Pancreas (tissue), 10 donors: Measurements from ENCODE around the gene DOCK1. TPM values are rescaled to one million over a fixed set of nuclear protein-coding genes. Genes with fewer than 3 reads are reported as not detected.

Experiments used
- ATAC-seq, 4 donors: fragments of 200-7000 bp; cut with Tn5 transposase; one replicate each; pipeline versions ENCODE4 v1.8.0 to v1.9.1; 2020; ENCODE audit warnings: mild to moderate bottlenecking in 4 of 4, moderate library complexity in 4 of 4
- DNase-seq, 6 donors: peaks; one replicate each; pipeline ENCODE4 v3.0.0-alpha.2; 2020
- FAIRE-seq: peaks from 2 replicates; lab custom pipeline; 2012; peaks lifted over from hg19 to GRCh38; lab: Jason Lieb, UNC
- H3K27ac ChIP-seq, 4 donors: fragments of 200-600 bp; sonication (generic); 1 replicate in 3 of 4; 2 replicates in 1 of 4; pipeline versions ENCODE4 v1.5.0 to v1.8.0; 2020
- H3K27me3 ChIP-seq, 4 donors: fragments of 200-600 bp; one replicate each; pipeline ENCODE4 v1.8.0; 2021
- H3K36me3 ChIP-seq, 3 donors: fragments of 200-600 bp; sonication (generic) in 1 of 3; one replicate each; pipeline versions ENCODE4 v1.5.0 to v1.8.0; 2020 to 2021
- H3K4me1 ChIP-seq, 3 donors: fragments of 200-600 bp; one replicate each; pipeline ENCODE4 v1.8.0; 2021
- H3K4me3 ChIP-seq, 4 donors: fragments of 200-600 bp; sonication (generic) in 2 of 4; one replicate each; pipeline versions ENCODE4 v1.5.0 to v1.8.0; 2020 to 2021
- H3K9me3 ChIP-seq, 4 donors: fragments of 200-600 bp; one replicate each; pipeline ENCODE4 v1.8.0; 2021
- WGBS, 2 donors: extraction: QIAGEN DNeasy Blood & Tissue Kit; methylation state at CpG; one replicate each; pipeline ENCODE4 v1.1.7; 2013; 5-methylcytosine and 5-hydroxymethylcytosine counted together
- intact Hi-C, 3 donors: fragments of 100-400 bp; cut with DNase I; formaldehyde crosslinking; loops; one replicate each; pipeline versions ENCODE4 v1.11.1 to v1.14.2; 2022
- polyA plus RNA-seq, 2 donors: library from polyadenylated mRNA; stranded (reverse); fragments of 200-250 nt; gene quantifications; one replicate each; pipeline ENCODE4 v1.2.3, GENCODE V29; 2013
- total RNA-seq, 6 donors: library from RNA; stranded (reverse); fragmentation: NEBNext Ultra II Directional in 4 of 6; extraction: Animal tissue kit (Norgen Biotek cat#: 25700) in 4 of 6; gene quantifications; one replicate each; pipeline versions ENCODE4 v1.2.1 to v1.2.4, GENCODE V29; 2021 to 2023
- TF ChIP-seq, protein P1 (sequence below), 4 donors: fragments of 200-600 bp; sonication (generic) in 3 of 4; IDR thresholded peaks; one replicate each; pipeline versions ENCODE4 v1.5.0 to v1.8.0; 2021; ENCODE audit warnings: antibody characterized with exemption in 4 of 4
- donor health status: healthy with polysubstance abuse.
- donor health status: DM: no; HTN: no; CAD: no; lungs with moderate emphysema.
- donor health status: DM: no; HTN: no; CAD: no.
- donor health status: control.
- donor health status: control.
- donor health status: Bipolar disorder and iron deficiency.
- donor health status: DM: yes; HTN: yes; CAD: no.
- donor health status: DM: no; HTN: no; CAD: no.
- donor health status: DM: no; HTN: no; CAD: no.
- donor health status: DM: yes; HTN: yes; CAD: no.

The DOCK1 gene
- total and polyA plus RNA-seq, 8 donors, result 12.1 to 38.6 (median 24.2) TPM

DNA sequence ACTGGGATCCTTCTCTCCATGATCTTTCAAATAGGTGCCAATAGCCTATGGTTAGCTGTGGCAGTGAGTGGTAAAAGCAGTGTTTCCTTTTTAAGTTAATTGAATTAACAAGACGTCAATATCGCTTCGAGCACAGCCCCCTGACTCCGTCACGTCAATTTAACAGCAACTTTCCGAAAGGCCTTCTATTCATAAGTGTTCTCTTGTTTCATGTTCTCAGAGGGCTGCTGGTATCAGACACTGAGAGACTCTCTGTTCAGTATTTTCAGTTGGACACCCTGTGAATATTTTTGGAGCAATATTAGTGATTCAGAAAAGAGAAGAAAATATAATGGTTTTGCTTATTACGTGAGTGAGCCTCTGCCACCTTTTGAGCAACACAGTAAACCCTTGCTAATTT, 465.4 kb downstream of the DOCK1 start:
- H3K27ac ChIP-seq, result no peak overlapping the region
- no peaks in the 10 kb centered on the region for H3K9me3 ChIP-seq
- ATAC-seq (no peak), DNase-seq (no peak), FAIRE-seq (no peak)
- H3K36me3 ChIP-seq, result peaks cover 0 to 10% (median 0%) of the 10 kb centered on the region in 3 donors
- no peak overlapping the region for H3K4me3 ChIP-seq
- 92 to 95% methylated on average over 7 of the region's 7 CpGs for WGBS, 2 donors
- no peaks in the 10 kb centered on the region for H3K27me3 ChIP-seq
- intact Hi-C loops, result no loop called here
- TF ChIP-seq, protein P1, sequence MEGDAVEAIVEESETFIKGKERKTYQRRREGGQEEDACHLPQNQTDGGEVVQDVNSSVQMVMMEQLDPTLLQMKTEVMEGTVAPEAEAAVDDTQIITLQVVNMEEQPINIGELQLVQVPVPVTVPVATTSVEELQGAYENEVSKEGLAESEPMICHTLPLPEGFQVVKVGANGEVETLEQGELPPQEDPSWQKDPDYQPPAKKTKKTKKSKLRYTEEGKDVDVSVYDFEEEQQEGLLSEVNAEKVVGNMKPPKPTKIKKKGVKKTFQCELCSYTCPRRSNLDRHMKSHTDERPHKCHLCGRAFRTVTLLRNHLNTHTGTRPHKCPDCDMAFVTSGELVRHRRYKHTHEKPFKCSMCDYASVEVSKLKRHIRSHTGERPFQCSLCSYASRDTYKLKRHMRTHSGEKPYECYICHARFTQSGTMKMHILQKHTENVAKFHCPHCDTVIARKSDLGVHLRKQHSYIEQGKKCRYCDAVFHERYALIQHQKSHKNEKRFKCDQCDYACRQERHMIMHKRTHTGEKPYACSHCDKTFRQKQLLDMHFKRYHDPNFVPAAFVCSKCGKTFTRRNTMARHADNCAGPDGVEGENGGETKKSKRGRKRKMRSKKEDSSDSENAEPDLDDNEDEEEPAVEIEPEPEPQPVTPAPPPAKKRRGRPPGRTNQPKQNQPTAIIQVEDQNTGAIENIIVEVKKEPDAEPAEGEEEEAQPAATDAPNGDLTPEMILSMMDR (IDR thresholded peaks at IDR 0.05), result no peak
- H3K4me1 ChIP-seq, result no peaks in the 10 kb centered on the region

- no peak overlapping the region for H3K27ac ChIP-seq
- peaks cover 0 to 15% (median 0%) of the 10 kb centered on the region in 3 donors for H3K36me3 ChIP-seq
- intact Hi-C loops, result no loop called here
- WGBS, 2 donors, result 83 to 92% methylated on average over 3 of the region's 3 CpGs
- H3K9me3 ChIP-seq, result no peaks in the 10 kb centered on the region
- FAIRE-seq (no peak), DNase-seq (no peak), ATAC-seq (no peak)
- no peaks in the 10 kb centered on the region for H3K4me1 ChIP-seq
- H3K4me3 ChIP-seq, result no peak overlapping the region
- TF ChIP-seq, protein P1 (IDR thresholded peaks at IDR 0.05), result no peak
- H3K27me3 ChIP-seq, result no peaks in the 10 kb centered on the region
Measured at GRCh38 chr10:127372361-127372760, 467.1 kb downstream of the DOCK1 start.

DNA sequence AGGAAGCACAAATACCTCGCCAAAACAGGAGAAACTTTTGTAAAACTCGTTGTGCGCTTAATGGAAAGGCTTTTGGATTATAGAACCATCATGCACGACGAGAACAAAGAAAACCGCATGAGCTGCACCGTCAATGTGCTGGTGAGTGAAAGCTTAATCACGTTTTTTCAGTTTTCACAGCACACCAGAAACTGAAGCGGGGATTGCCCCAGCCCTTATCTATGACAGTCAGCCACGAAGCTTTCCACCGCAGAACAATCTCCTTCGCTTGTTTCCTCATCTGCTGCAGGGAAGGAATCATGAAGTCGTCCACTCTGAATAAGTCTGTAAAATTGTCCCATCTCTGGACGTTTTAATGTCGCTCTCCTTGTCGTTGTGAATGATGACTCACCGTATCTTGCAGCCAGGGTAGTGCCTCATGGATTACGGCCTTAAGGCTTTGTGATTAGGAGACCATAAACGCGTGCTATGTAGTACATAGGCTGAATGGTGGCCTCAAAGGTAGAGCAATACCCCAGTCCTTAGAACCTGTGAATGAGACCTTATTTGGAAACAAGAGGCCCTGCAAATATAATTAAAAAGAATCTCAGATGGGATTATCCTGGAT, 468.9 kb downstream of the DOCK1 start:
- ATAC-seq (no peak), FAIRE-seq (no peak), DNase-seq (no peak)
- TF ChIP-seq, protein P1 (IDR thresholded peaks at IDR 0.05), result no peak
- WGBS, 2 donors, result 92 to 93% methylated on average over 20 of the region's 20 CpGs
- Histone ChIP-seq H3K4me3 (no peak overlapping the region), H3K9me3 (no peaks in the 10 kb centered on the region), H3K27ac (no peak overlapping the region), H3K27me3 (no peaks in the 10 kb centered on the region), H3K4me1 (no peaks in the 10 kb centered on the region), H3K36me3 (peaks cover 0 to 15% (median 0%) of the 10 kb centered on the region in 3 donors)
- intact Hi-C loops, result no loop called here

- H3K27me3 ChIP-seq, result no peaks in the 10 kb centered on the region
- peaks cover 0 to 15% (median 0%) of the 10 kb centered on the region in 3 donors for H3K36me3 ChIP-seq
- ATAC-seq (no peak), DNase-seq (no peak), FAIRE-seq (no peak)
- intact Hi-C loops, result no loop called here
- TF ChIP-seq, protein P1 (IDR thresholded peaks at IDR 0.05), result no peak
- WGBS, 2 donors, result 82 to 89% methylated on average over 5 of the region's 5 CpGs
- H3K27ac ChIP-seq, result no peak overlapping the region
- H3K4me1 ChIP-seq, result no peaks in the 10 kb centered on the region
- H3K4me3 ChIP-seq, result no peak overlapping the region
- H3K9me3 ChIP-seq, result no peaks in the 10 kb centered on the region
Measured at GRCh38 chr10:127374901-127375300, 469.7 kb downstream of the DOCK1 start.

GRCh38 chr10:127375461-127375860, 470.2 kb downstream of the DOCK1 start:
- FAIRE-seq (no peak), DNase-seq (no peak), ATAC-seq (no peak)
- intact Hi-C loops, result no loop called here
- WGBS, 2 donors, result 91 to 94% methylated on average over 3 of the region's 3 CpGs
- Histone ChIP-seq H3K4me3 (no peak overlapping the region), H3K27ac (no peak overlapping the region), H3K4me1 (no peaks in the 10 kb centered on the region), H3K36me3 (peaks cover 0 to 15% (median 0%) of the 10 kb centered on the region in 3 donors), H3K9me3 (no peaks in the 10 kb centered on the region), H3K27me3 (no peaks in the 10 kb centered on the region)
- TF ChIP-seq, protein P1 (IDR thresholded peaks at IDR 0.05), result no peak
